ENCODE measurements around the gene TNFSF11.

- TF ChIP-seq CTCF (conservative IDR thresholded peaks at IDR 0.05; ENCODE audit: low read depth, low read length) (no peak), POLR2A (IDR thresholded peaks at IDR 0.05; ENCODE audit: low read depth, low read length) (no peak), RFX5 (IDR thresholded peaks at IDR 0.05; ENCODE audit: low read depth, low read length) (no peak), RAD21 (IDR thresholded peaks at IDR 0.05; ENCODE audit: low read length) (no peak), CEBPB (IDR thresholded peaks at IDR 0.05; ENCODE audit: low read depth, low read length) (no peak), BHLHE40 (IDR thresholded peaks at IDR 0.05; ENCODE audit: low read depth, low read length) (no peak), ELK1 (IDR thresholded peaks at IDR 0.05; ENCODE audit: borderline replicate concordance, low read depth, low read length) (no peak), CHD1 (IDR thresholded peaks at IDR 0.05; ENCODE audit: low read depth, low read length) (no peak), USF2 (IDR thresholded peaks at IDR 0.05; ENCODE audit: low read depth, low read length) (no peak), FOS (IDR thresholded peaks at IDR 0.05; ENCODE audit: low read depth, low read length) (no peak), SMC3 (IDR thresholded peaks at IDR 0.05; ENCODE audit: low read depth, low read length) (no peak)
These were observed 3.6 kb downstream of the TNFSF11 start for GRCh38 chr13:42577538-42577937.

Data from IMR-90 (cell line).